PC-3 (cell line): ENCODE data around the gene GAL3ST1.

ENCODE experiments used
- EZH2 ChIP-seq: fragments of 300-600 bp; sonication (generic); IDR thresholded peaks from one replicate; pipeline ENCODE4 v1.6.1; 2017; ENCODE audit warnings: antibody characterized with exemption, mild to moderate bottlenecking, low read length; ENCODE audit not compliant: unreplicated experiment
- EZH2phosphoT487 ChIP-seq: fragments of 300-600 bp; sonication (generic); IDR thresholded peaks from 2 replicates; pipeline ENCODE4 v1.6.1; 2018; ENCODE audit warnings: mild to moderate bottlenecking, antibody characterized with exemption, low read length, borderline replicate concordance
- TF ChIP-seq, protein P1 (sequence below): fragments of 300-600 bp; sonication (generic); conservative IDR thresholded peaks from 2 replicates; pipeline ENCODE4 v1.5.1; 2017; ENCODE audit warnings: antibody characterized with exemption, low read depth, mild to moderate bottlenecking, low read length

DNA sequence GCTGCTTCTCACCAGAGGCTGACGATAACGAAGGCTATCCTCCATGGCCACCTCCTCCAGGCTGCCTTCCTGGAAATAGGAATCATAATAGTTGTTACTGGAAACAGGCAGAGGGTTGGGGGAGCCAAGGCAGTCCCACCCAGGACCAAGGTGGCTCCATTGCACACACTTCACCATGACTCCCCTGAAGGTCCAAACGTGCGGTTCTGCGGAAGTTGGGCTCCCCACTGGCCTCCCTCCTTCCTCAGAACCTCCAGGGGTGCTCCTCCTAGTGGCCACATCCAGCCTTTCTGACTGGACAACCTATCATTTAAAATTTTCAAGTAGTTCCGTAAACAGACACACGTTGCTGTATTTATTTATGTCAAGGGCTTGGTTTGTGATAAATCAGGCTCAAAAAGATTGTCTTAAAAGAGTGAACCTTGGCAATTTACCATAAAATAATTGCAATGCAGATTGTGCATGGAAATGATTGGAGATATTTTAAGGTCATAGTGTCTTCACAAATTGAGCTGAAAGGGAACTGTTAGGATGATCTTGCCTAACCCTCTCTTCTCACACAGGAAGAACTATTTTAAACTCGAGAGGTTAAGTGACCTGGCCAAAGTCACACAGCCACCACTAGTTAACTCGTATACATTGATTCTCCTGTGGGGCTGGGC is 31.1 kb upstream of the GAL3ST1 start:
- TF ChIP-seq, protein P1, sequence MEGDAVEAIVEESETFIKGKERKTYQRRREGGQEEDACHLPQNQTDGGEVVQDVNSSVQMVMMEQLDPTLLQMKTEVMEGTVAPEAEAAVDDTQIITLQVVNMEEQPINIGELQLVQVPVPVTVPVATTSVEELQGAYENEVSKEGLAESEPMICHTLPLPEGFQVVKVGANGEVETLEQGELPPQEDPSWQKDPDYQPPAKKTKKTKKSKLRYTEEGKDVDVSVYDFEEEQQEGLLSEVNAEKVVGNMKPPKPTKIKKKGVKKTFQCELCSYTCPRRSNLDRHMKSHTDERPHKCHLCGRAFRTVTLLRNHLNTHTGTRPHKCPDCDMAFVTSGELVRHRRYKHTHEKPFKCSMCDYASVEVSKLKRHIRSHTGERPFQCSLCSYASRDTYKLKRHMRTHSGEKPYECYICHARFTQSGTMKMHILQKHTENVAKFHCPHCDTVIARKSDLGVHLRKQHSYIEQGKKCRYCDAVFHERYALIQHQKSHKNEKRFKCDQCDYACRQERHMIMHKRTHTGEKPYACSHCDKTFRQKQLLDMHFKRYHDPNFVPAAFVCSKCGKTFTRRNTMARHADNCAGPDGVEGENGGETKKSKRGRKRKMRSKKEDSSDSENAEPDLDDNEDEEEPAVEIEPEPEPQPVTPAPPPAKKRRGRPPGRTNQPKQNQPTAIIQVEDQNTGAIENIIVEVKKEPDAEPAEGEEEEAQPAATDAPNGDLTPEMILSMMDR = peak; percentile 77
- TF ChIP-seq EZH2 = no peak
- TF ChIP-seq EZH2phosphoT487 = no peak
